DMS 273 (cell line): ENCODE data around the gene EXOSC1.
"Not testable (repeated sequence)": the region's sequence is repeated elsewhere in the genome, so short reads cannot be mapped to it uniquely, and the experiment has no call there.

ENCODE experiments used
- DNase-seq: peaks from one replicate; lab custom pipeline; 2025; ENCODE audit not compliant: unreplicated experiment; lab: John Stamatoyannopoulos, UW

Gene EXOSC1

GRCh38 chr10:97459933-97460332 lies 14.1 kb upstream of the EXOSC1 start:
- DNase-seq = no peak

GRCh38 chr10:97459111-97459510 lies 13.3 kb upstream of the EXOSC1 start:
- no peak for DNase-seq

GRCh38 chr10:97456686-97457065 lies 10.9 kb upstream of the EXOSC1 start:
- no peak for DNase-seq

- no peak for DNase-seq
Measured at GRCh38 chr10:97456034-97456685, 10.4 kb upstream of the EXOSC1 start.

- peak; percentile 36 for DNase-seq
Measured at GRCh38 chr10:97454330-97455036, 8.7 kb upstream of the EXOSC1 start.

- no peak for DNase-seq
Measured at GRCh38 chr10:97452352-97452751, 6.5 kb upstream of the EXOSC1 start.

- no peak for DNase-seq
Measured at GRCh38 chr10:97451605-97452004, 5.8 kb upstream of the EXOSC1 start.

GRCh38 chr10:97450828-97451227 lies 5.0 kb upstream of the EXOSC1 start:
- no peak for DNase-seq

GRCh38 chr10:97445357-97445721 lies 467 bp downstream of the EXOSC1 start:
- DNase-seq = no peak

- no peak for DNase-seq
Measured at GRCh38 chr10:97444212-97444611, 1.6 kb downstream of the EXOSC1 start.

- DNase-seq = no peak
Measured at GRCh38 chr10:97442277-97442676, 3.5 kb downstream of the EXOSC1 start.

- no peak for DNase-seq
Measured at GRCh38 chr10:97435211-97435610, 10.6 kb downstream of the EXOSC1 start.

- DNase-seq = no peak
Measured at GRCh38 chr10:97434557-97434956, 11.2 kb downstream of the EXOSC1 start.

- peak; percentile 75 for DNase-seq
Measured at GRCh38 chr10:97434055-97434454, 11.8 kb downstream of the EXOSC1 start.

GRCh38 chr10:97428572-97428981 lies 17.2 kb downstream of the EXOSC1 start:
- DNase-seq = no peak

- DNase-seq = peak; percentile 47
Measured at GRCh38 chr10:97427571-97428179, 18.1 kb downstream of the EXOSC1 start.

- peak; percentile 25 for DNase-seq
Measured at GRCh38 chr10:97426776-97427570, 18.8 kb downstream of the EXOSC1 start.

- DNase-seq = peak; percentile 95
Measured at GRCh38 chr10:97425964-97426775, 19.6 kb downstream of the EXOSC1 start, which contains the start of gene PGAM1. Gene PGAM1 (plus strand): TSS chr10:97426191. CDS start chr10:97426308, 117 bp downstream.

GRCh38 chr10:97423757-97424098 lies 22.1 kb downstream of the EXOSC1 start:
- not testable (repeated sequence) for DNase-seq

GRCh38 chr10:97416565-97416964 lies 29.2 kb downstream of the EXOSC1 start:
- no peak for DNase-seq

- peak; percentile 19 for DNase-seq
Measured at GRCh38 chr10:97412891-97413304, 32.9 kb downstream of the EXOSC1 start.
